Measurements from ENCODE around the gene EP400. TPM values are rescaled to one million over a fixed set of nuclear protein-coding genes. Genes with fewer than 3 reads are reported as not detected.
"Not testable (repeated sequence)": the region's sequence is repeated elsewhere in the genome, so short reads cannot be mapped to it uniquely, and the experiment has no call there.

EP400 gene
- total and polyA plus RNA-seq, 2 experiments from 2014 or later = 10.3 to 12.3 TPM

DNA sequence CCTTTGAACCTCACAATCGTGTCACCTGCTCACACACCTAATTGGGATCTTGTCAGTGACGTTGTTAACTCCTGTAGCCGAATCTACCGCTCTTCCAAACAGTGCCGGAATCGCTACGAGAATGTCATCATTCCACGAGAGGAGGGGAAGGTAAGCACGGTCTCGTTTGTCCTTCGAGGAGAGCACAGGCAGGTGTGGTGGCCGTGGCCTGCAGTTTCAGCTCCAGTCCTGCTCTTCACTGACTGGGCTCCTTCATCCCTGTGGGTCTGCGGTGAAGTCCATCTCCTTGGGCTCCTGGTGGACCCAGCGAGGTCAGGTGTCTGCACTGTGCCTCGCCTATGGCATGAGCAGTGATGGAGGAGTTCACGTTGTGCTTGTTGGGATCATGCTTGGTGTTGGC lies 96.0 kb downstream of the EP400 start:
- no peaks in the 10 kb centered on the region for H3K79me2 ChIP-seq
- no peak overlapping the region for H3K4me3 ChIP-seq
- no peaks in the 10 kb centered on the region for H3K27me3 ChIP-seq
- H3K27ac ChIP-seq = no peak overlapping the region
- no peaks in the 10 kb centered on the region for H4K20me1 ChIP-seq (ENCODE audit: insufficient read depth, poor library complexity, severe bottlenecking)
- no peaks in the 10 kb centered on the region for H3K9me3 ChIP-seq (ENCODE audit: low read depth)
- TF ChIP-seq EZH2phosphoT487 (IDR thresholded peaks at IDR 0.05; ENCODE audit: low read depth, severe bottlenecking, unreplicated experiment) = no peak
- TF ChIP-seq EZH2 (IDR thresholded peaks at IDR 0.05; ENCODE audit: borderline replicate concordance) = no peak
- TF ChIP-seq CTCF (IDR thresholded peaks at IDR 0.05; ENCODE audit: poor library complexity) = no peak
- H3K4me2 ChIP-seq = no peak overlapping the region
- H2AFZ ChIP-seq = no peak overlapping the region
- H3K9me2 ChIP-seq (replicated peaks; ENCODE audit: insufficient read depth) = no peaks in the 10 kb centered on the region
- WGBS (ENCODE audit: low lambda C conversion rate, missing lambda C conversion rate) = 97% methylated on average over 16 of the region's 16 CpGs
- no peak for DNase-seq (ENCODE audit: low spot score)
- peaks cover 3% of the 10 kb centered on the region for H3K4me1 ChIP-seq (ENCODE audit: insufficient read depth)
- H3K36me3 ChIP-seq (replicated peaks; ENCODE audit: insufficient read depth, low read depth) = no peaks in the 10 kb centered on the region

DNA sequence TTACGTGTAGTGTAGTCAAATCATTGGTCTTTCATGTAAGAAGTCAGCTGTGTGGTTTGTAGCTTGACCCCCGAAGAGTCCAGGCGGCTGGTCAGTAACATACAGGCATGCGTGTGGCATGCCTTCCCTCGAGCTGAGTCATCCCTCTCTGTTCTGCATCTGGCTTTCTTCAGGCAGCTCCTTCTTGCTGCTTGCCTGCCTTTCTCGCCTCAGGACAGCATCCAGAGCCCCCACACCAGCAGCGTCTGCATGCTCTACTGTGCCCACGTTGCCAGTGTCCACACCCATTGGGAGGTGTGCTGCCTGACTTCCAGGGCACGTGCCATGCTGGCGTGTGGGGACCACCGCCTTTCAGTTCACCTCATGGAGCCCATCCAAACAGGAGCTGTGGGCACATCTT lies 96.8 kb downstream of the EP400 start:
- peak; percentile 66 for DNase-seq (ENCODE audit: low spot score)
- H3K9me2 ChIP-seq (replicated peaks; ENCODE audit: insufficient read depth) = no peaks in the 10 kb centered on the region
- no peaks in the 10 kb centered on the region for H4K20me1 ChIP-seq (ENCODE audit: insufficient read depth, poor library complexity, severe bottlenecking)
- TF ChIP-seq EZH2phosphoT487 (IDR thresholded peaks at IDR 0.05; ENCODE audit: low read depth, severe bottlenecking, unreplicated experiment) = no peak
- no peak for TF ChIP-seq CTCF (IDR thresholded peaks at IDR 0.05; ENCODE audit: poor library complexity)
- no peaks in the 10 kb centered on the region for H3K79me2 ChIP-seq
- peak overlapping the region; percentile 27 for H3K27ac ChIP-seq
- peaks cover 3% of the 10 kb centered on the region for H3K4me1 ChIP-seq (ENCODE audit: insufficient read depth)
- no peak overlapping the region for H3K4me3 ChIP-seq
- 41% methylated on average over 11 of the region's 11 CpGs for WGBS (ENCODE audit: low lambda C conversion rate, missing lambda C conversion rate)
- H3K36me3 ChIP-seq (replicated peaks; ENCODE audit: insufficient read depth, low read depth) = no peaks in the 10 kb centered on the region
- no peak overlapping the region for H3K4me2 ChIP-seq
- no peaks in the 10 kb centered on the region for H3K27me3 ChIP-seq
- no peak overlapping the region for H2AFZ ChIP-seq
- H3K9me3 ChIP-seq (ENCODE audit: low read depth) = no peaks in the 10 kb centered on the region

- not testable (repeated sequence) for H3K36me3 ChIP-seq (replicated peaks; ENCODE audit: insufficient read depth, low read depth); H4K20me1 ChIP-seq (ENCODE audit: insufficient read depth, poor library complexity, severe bottlenecking)
- WGBS (ENCODE audit: low lambda C conversion rate, missing lambda C conversion rate) = 68% methylated on average over 11 of the region's 11 CpGs
These were observed 97.9 kb downstream of the EP400 start for GRCh38 chr12:132047630-132048029.

GRCh38 chr12:132049442-132049841 lies 99.7 kb downstream of the EP400 start:
- Histone ChIP-seq H3K9me2 (replicated peaks; ENCODE audit: insufficient read depth) (no peaks in the 10 kb centered on the region), H3K9me3 (ENCODE audit: low read depth) (no peaks in the 10 kb centered on the region), H3K79me2 (no peaks in the 10 kb centered on the region), H3K4me3 (no peak overlapping the region), H3K4me2 (no peak overlapping the region), H3K36me3 (replicated peaks; ENCODE audit: insufficient read depth, low read depth) (no peaks in the 10 kb centered on the region), H4K20me1 (ENCODE audit: insufficient read depth, poor library complexity, severe bottlenecking) (no peaks in the 10 kb centered on the region), H3K4me1 (ENCODE audit: insufficient read depth) (peaks cover 3% of the 10 kb centered on the region), H2AFZ (no peak overlapping the region), H3K27ac (no peak overlapping the region), H3K27me3 (no peaks in the 10 kb centered on the region)
- WGBS (ENCODE audit: low lambda C conversion rate, missing lambda C conversion rate) = 96% methylated on average over 2 of the region's 2 CpGs
- TF ChIP-seq CTCF (IDR thresholded peaks at IDR 0.05; ENCODE audit: poor library complexity) (no peak), EZH2phosphoT487 (IDR thresholded peaks at IDR 0.05; ENCODE audit: low read depth, severe bottlenecking, unreplicated experiment) (no peak), EZH2 (IDR thresholded peaks at IDR 0.05; ENCODE audit: borderline replicate concordance) (no peak)
- DNase-seq (ENCODE audit: low spot score) = no peak

More at GRCh38 chr12:132047630-132048029, 97.9 kb downstream of the EP400 start:
- not testable (repeated sequence) for H3K4me1 ChIP-seq (ENCODE audit: insufficient read depth); H3K4me3 ChIP-seq; DNase-seq (ENCODE audit: low spot score); H3K9me3 ChIP-seq (ENCODE audit: low read depth); H3K27me3 ChIP-seq; H3K79me2 ChIP-seq; H3K4me2 ChIP-seq; H2AFZ ChIP-seq; H3K9me2 ChIP-seq (replicated peaks; ENCODE audit: insufficient read depth)
- H3K27ac ChIP-seq = peak overlapping the region; percentile 40
